Measurements from ENCODE around the gene ZNF311. TPM values are rescaled to one million over a fixed set of nuclear protein-coding genes. Genes with fewer than 3 reads are reported as not detected.

ZNF311 gene
- total RNA-seq, 1 experiment from 2014 or later: 0.84 TPM

- H3K36me3 ChIP-seq (ENCODE audit: insufficient read depth, low read length, poor library complexity, severe bottlenecking): no peaks in the 10 kb centered on the region
- ChIA-PET POLR2A (ENCODE audit: low non-redundant PET) (no interaction called here), CTCF (no interaction called here)
- no TSS peak for BruUV-seq (replicated peaks)
- no peaks in the 10 kb centered on the region for H3K9me3 ChIP-seq (ENCODE audit: low read depth, low read length, poor library complexity, severe bottlenecking)
- H3K27ac ChIP-seq (ENCODE audit: low read depth, low read length, poor library complexity, severe bottlenecking): no peak overlapping the region
- H3K4me1 ChIP-seq (ENCODE audit: insufficient read depth, low read length, poor library complexity, severe bottlenecking): no peaks in the 10 kb centered on the region
- intact Hi-C loops (cut with micrococcal nuclease; ENCODE audit: unreplicated experiment): no loop called here
- H3K4me3 ChIP-seq (ENCODE audit: low read depth, low read length, poor library complexity, severe bottlenecking): no peak overlapping the region
- H3K27me3 ChIP-seq (replicated peaks; ENCODE audit: insufficient read depth, low read depth, low read length, poor library complexity): peaks cover 23% of the 10 kb centered on the region
- no peak for DNase-seq (ENCODE audit: low spot score)
- TF ChIP-seq CTCF (conservative IDR thresholded peaks at IDR 0.05; ENCODE audit: low read depth, low read length) (no peak), EZH2 (IDR thresholded peaks at IDR 0.05; ENCODE audit: borderline replicate concordance, low read depth, low read length, poor library complexity, severe bottlenecking) (no peak)
These were observed 4.2 kb upstream of the ZNF311 start for GRCh38 chr6:29009358-29009757.

- intact Hi-C loops (cut with micrococcal nuclease; ENCODE audit: unreplicated experiment): no loop called here
- TF ChIP-seq CTCF (conservative IDR thresholded peaks at IDR 0.05; ENCODE audit: low read depth, low read length) (no peak), EZH2 (IDR thresholded peaks at IDR 0.05; ENCODE audit: borderline replicate concordance, low read depth, low read length, poor library complexity, severe bottlenecking) (no peak)
- no peaks in the 10 kb centered on the region for H3K36me3 ChIP-seq (ENCODE audit: insufficient read depth, low read length, poor library complexity, severe bottlenecking)
- H3K27ac ChIP-seq (ENCODE audit: low read depth, low read length, poor library complexity, severe bottlenecking): no peak overlapping the region
- H3K27me3 ChIP-seq (replicated peaks; ENCODE audit: insufficient read depth, low read depth, low read length, poor library complexity): peaks cover 23% of the 10 kb centered on the region
- no peak overlapping the region for H3K4me3 ChIP-seq (ENCODE audit: low read depth, low read length, poor library complexity, severe bottlenecking)
- H3K4me1 ChIP-seq (ENCODE audit: insufficient read depth, low read length, poor library complexity, severe bottlenecking): no peaks in the 10 kb centered on the region
- H3K9me3 ChIP-seq (ENCODE audit: low read depth, low read length, poor library complexity, severe bottlenecking): no peaks in the 10 kb centered on the region
- CTCF ChIA-PET: no interaction called here
- POLR2A ChIA-PET (ENCODE audit: low non-redundant PET): no interaction called here
- no TSS peak for BruUV-seq (replicated peaks)
- DNase-seq (ENCODE audit: low spot score): no peak
These were observed 3.0 kb upstream of the ZNF311 start for GRCh38 chr6:29008089-29008488.

GRCh38 chr6:28996844-28997510 lies 8.1 kb downstream of the ZNF311 start:
- POLR2A ChIA-PET (ENCODE audit: low non-redundant PET): interaction anchor here (0.6 kb wide), 1 partner anchor 79 kb away, joined by 8 read pairs; no protein-coding TSS in a partner anchor
- BruUV-seq (replicated peaks): no TSS peak
- CTCF ChIA-PET: no interaction called here
- Histone ChIP-seq H3K4me3 (ENCODE audit: low read depth, low read length, poor library complexity, severe bottlenecking) (no peak overlapping the region), H3K4me1 (ENCODE audit: insufficient read depth, low read length, poor library complexity, severe bottlenecking) (no peaks in the 10 kb centered on the region), H3K27ac (ENCODE audit: low read depth, low read length, poor library complexity, severe bottlenecking) (no peak overlapping the region), H3K36me3 (ENCODE audit: insufficient read depth, low read length, poor library complexity, severe bottlenecking) (no peaks in the 10 kb centered on the region), H3K27me3 (replicated peaks; ENCODE audit: insufficient read depth, low read depth, low read length, poor library complexity) (no peaks in the 10 kb centered on the region), H3K9me3 (ENCODE audit: low read depth, low read length, poor library complexity, severe bottlenecking) (no peaks in the 10 kb centered on the region)
- intact Hi-C loops (cut with micrococcal nuclease; ENCODE audit: unreplicated experiment): no loop called here
- TF ChIP-seq CTCF (conservative IDR thresholded peaks at IDR 0.05; ENCODE audit: low read depth, low read length) (no peak), EZH2 (IDR thresholded peaks at IDR 0.05; ENCODE audit: borderline replicate concordance, low read depth, low read length, poor library complexity, severe bottlenecking) (no peak)
- DNase-seq (ENCODE audit: low spot score): no peak
